ENCODE data around the gene PIKFYVE.

- TF ChIP-seq ZSCAN30 (tag by site-specific recombination; IDR thresholded peaks at IDR 0.05) (no peak), CTCF (tag by site-specific recombination; IDR thresholded peaks at IDR 0.05) (no peak), HIC1 (tag by site-specific recombination; IDR thresholded peaks at IDR 0.05) (no peak), ATF2 (tag by site-specific recombination; IDR thresholded peaks at IDR 0.05; ENCODE audit: low read depth) (no peak), ZNF645 (tag by site-specific recombination; IDR thresholded peaks at IDR 0.05) (no peak), ZNF510 (tag by site-specific recombination; IDR thresholded peaks at IDR 0.05; ENCODE audit: insufficient replicate concordance) (no peak), BCL11A (tag by site-specific recombination; IDR thresholded peaks at IDR 0.05; ENCODE audit: low read depth) (no peak)
Measured at GRCh38 chr2:208386541-208386940, 120.5 kb downstream of the PIKFYVE start.
